NCI-H748 treated with DMSO at 0.1 percent for 48 hours (cell line): ENCODE results near the gene STEAP3.

Experiments used
- DNase-seq: peaks from one replicate; lab custom pipeline; 2025; lab: John Stamatoyannopoulos, UW

STEAP3 gene

DNA sequence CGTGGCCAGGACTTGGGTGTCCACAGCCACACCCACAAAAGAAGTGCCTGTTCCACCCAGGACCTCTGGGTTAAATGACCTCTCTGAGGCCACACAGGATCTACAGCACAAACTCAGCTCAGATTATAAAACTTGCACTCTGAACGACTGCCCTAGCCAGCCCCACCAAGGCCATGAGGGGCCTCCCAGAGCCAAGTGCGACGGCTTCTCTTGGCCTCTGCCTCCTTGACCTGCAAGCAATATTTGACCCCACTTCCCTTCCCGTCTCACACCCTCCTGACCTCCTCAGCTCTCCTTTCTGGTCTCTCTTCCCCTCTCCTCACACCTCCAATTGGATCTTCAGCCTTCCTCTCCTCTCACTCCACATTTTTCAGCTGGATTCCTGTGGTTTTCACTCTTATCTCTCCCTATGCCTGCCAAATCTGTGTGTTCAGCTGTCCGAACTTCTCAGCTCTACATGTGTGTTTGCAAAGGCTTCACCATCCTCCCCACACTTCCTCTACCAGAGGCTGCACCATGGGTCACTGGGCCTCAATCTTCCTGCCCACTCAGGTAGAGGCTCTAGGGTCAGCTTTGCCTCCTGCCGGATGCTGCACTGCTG lies 25.3 kb upstream of the STEAP3 start:
- no peak for DNase-seq

- DNase-seq, result no peak
Observed at GRCh38 chr2:119201815-119202214, 21.8 kb upstream of the STEAP3 start.

DNA sequence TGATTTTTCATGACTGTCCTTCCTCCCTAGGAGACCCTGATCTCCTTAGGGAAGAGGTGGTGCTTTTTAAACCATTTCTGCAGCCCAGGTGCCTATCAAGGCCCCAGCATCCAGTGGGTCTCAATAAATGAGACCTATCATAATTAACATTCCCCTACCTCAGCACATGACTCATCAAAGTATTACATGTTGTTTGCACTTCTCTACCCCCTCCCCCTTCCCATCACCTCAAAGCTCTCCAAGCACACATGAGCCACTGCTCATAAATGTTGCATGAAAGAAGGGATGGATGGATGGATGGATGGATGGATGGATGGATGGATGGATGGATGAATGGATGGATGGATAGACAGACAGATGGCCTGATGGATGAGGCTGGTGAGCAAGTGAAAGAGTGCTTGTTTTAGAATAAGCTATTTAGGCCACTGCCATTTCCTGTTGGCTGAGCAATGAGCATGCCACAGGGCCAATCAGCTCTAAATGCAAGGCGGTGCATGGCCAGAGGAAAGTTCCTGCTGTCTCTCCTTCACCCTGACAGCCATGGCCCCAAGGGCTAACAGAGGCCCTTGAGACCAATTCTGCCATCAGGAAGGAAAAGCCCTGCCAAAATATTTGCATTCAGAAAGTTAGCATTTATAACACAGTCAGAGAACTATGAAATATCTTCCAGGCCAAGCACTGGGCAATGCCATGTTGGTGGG lies 20.9 kb upstream of the STEAP3 start:
- DNase-seq, result no peak

- DNase-seq, result no peak
Observed at GRCh38 chr2:119204525-119204924, 19.1 kb upstream of the STEAP3 start.

DNA sequence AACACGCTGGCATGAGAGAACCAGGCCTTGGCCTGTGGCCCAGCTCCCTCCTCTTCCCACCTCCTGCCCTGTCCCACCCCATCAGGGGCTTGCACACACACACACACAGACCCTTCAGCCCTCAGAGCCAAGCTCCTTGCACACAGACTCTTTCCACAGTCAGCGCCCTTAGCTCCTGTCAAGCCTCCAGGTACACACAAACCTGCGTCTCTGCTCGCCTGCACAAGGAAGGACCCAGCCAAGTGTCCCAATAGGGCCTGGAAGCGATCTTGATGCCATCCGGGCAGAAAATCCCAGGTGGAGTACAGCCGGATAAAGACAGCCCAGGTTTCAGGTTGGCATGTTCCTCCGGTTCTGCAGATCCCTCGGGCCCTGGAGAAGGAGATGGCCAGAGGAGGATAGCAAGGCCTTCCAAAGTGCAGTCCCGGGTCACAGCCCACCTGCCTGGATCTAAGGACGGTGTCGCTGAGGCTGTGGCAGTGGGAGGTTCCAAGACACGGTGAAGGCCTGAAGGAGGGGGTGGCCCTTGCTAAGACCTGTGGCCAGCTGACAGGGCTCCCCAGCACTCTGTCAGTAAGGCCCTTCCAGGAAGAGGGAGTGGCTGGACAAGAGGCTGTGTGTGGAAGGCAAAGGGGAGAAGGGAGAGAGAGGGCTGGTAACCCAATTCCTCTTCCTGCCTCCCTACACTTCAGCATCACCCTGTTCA lies 18.5 kb upstream of the STEAP3 start:
- no peak for DNase-seq

GRCh38 chr2:119206201-119206600 lies 17.4 kb upstream of the STEAP3 start:
- no peak for DNase-seq

- DNase-seq, result no peak
Observed at GRCh38 chr2:119207447-119207846, 16.2 kb upstream of the STEAP3 start.

DNA sequence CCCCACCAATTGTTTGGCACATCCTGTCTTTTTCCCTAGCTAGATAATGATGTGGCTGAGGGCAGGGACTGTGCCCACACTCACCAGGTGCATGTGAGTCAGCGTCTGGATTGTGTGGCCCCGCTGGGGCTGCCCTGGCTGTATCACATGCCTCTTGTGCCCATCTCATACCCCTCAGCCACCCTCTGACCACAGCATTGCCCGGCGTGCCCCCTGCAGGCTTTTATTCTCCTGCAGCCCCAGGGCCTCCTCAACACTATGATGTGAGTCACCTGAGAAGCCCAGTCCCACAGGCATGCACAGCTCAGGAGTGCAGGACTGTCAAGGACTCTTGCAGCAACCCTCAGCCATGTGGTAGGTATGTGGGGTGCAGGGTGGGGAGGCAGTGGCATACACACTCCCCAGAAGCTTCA lies 14.8 kb upstream of the STEAP3 start:
- DNase-seq, result no peak

DNA sequence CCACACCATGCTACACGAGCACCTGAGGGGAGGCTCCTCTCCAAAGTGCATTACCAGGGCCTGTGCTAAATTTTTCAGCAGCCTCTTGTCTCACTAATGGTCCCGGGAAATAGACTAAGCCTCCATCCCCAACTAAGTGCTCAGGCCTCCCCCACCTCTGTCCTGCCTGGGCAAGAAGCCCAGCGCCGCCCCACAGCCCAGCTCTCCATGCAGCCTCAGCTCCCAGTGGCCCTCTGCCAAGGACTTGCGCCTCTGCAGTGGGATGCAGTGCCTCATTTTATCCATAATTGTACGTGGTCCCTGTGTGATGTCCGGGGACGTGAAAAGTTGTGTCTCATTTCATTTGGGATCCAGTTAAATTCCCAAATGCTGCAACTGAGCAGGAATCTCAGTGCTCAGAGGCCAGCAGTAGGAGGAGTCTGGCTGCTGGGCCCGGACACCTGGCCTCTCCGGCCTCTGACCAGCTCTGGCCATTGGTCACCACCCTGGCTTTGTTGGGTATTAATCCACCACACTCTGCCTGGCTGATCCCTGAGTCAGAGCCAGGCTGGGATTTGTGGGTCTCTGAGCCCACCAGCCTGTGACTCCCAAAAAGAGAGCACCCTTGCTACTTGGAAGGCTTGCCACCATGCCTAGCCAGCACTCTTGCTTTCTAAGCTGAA lies 11.4 kb upstream of the STEAP3 start:
- DNase-seq, result no peak

DNA sequence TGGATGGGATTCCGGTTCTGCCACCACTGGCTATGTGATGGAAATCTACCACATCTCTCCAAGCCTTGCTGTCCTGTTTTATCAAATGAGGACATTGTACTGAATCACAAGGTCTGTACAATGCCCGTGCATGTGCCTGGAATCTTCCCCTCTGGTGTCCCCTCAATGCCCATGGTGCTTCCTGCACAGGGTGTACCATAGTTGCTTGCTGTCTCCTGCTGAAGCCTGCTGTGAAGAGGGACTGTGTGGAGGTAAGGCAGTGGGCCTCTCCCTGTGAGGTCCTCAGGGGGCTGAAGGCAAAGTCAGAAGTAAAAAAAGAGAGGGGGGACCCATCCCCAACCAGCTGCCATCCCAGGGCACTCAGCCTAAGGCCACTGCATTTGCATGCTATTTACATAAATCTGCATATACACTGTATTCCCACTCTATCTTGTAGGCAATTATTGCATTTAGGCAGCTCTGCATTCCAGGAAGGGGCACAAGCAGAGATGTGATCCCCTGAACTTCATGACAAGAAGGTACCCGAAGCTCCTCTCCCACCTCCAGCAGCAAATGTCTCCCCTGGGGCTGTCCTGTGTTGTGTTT lies 9.1 kb upstream of the STEAP3 start:
- no peak for DNase-seq

DNA sequence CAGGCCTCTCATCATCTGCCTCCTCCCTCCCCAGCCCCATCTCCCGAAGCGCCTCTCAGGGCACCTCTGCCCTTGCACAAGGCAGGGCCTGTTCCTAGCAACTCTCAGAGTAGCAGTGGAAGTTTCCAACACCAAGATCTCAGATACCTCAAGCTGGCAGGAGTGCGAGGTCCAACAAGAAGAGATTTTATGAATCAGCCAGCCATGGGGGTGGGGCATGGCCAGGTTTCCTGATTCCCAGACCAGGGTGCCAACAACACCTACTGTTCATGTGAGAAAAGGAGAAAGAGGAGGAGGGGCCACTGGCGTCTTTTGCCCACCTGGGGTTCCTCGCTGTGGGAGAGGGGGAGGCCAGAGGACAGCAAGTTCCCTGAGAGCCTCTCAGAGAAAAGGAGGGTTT lies 6.6 kb upstream of the STEAP3 start:
- DNase-seq, result no peak

- peak; percentile 19 for DNase-seq
Observed at GRCh38 chr2:119218478-119219064, 5.1 kb upstream of the STEAP3 start.

DNA sequence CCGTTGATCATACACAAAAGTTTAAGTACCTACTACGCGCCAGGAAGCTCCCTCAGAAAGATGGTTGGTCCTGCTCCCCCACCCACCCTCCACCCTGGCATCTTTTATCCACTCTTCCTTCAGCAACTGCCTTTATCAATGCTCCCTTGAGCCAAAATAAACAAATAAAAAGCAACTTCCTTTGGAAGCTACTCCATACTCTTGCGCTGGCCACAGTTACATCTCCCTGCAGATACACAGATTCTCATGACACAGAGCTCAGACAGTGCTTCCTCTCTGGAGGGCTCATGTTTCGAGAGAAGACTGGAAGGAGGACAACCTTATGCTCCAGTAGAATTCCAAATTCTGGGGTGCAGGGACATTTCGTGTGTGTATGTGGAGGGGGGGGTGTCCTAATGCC lies 3.8 kb upstream of the STEAP3 start:
- no peak for DNase-seq

- no peak for DNase-seq
Observed at GRCh38 chr2:119220720-119221301, 2.8 kb upstream of the STEAP3 start.

DNA sequence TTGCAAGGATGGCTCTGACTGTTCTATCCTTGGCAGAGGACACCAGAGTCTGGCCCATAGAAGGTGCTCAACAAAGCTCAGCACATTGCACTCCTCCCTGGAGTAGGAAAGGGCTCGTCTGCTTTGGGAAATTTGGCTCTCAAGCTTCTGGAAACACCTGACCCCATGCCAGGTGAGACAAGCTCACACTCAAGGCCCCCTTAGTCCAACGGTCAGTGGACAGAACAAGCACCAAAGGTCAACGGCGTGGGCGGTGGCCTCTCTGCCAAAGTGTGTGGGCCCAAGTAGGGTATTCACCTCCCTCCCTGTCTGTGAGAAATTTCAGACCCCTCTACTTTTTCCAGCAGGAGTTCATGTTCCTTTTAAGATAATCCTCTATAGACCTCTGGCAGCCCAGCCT lies 2.0 kb upstream of the STEAP3 start:
- DNase-seq, result no peak

GRCh38 chr2:119222213-119222612 lies 1.4 kb upstream of the STEAP3 start:
- no peak for DNase-seq

GRCh38 chr2:119222863-119223520 lies 642 bp upstream of the STEAP3 start:
- DNase-seq, result no peak

GRCh38 chr2:119224391-119225104 lies 914 bp downstream of the STEAP3 start:
- no peak for DNase-seq

DNA sequence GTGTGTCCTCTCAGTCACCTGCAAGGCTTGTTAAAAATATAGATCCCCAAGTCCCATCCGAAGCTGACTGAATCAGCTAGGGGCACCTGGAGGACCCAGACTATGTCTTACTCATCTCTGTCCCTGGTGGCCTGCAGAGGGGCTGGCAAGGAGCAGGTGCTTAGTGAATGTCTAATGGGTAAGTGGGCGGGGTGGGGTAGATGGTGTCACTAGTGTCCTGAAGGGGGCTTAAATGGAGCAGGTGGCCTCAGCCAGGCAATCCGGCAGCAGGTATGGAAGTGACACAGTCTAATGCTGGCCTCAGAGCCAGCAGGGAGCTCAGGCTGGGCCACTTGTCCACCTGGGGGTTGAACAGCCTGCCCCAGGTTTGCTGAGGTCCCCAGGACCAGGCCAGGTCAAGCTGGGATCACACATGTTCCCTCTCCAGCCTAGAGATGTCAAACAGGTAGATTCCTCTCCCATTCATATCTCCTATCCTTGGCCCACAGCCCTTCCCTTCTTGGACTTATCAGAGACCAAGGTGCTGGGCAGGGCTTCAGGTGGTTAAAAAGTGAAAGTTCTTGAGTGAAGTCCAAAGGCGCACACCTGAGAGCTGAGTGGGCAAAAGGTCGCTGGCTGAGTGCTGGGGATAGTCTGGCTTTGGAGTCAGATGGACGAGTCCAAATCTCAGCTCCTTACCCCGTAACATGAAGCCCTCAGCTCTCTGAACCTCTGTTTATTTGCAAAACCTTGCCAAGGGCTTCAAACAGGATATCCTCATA lies 1.7 kb downstream of the STEAP3 start:
- no peak for DNase-seq

DNA sequence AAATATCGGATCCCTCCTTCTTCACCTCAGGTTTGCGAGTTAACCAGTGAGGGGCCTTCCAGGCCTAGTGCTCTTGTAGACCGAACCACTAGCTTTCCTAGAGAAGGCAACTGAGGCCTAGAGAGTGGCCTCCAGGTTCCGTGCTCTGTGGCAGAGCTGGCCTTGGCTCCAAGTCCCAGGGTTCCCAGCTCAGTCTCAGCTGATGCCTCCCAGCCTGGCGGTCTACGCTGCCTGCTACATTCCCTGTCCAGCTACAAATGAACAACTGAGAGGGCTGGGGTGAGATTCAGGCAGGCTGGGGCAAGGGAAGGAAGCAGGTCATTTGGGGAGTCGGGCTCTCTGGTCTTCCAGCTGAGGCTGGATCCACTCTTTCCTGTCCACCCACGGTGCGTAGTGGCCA lies 2.3 kb downstream of the STEAP3 start:
- no peak for DNase-seq
